PFSK-1 (cell line): ENCODE data around the gene BTBD3.

ENCODE experiments used
- FOXP2 ChIP-seq: optimal IDR thresholded peaks from 2 replicates; pipeline ENCODE3; 2011; ENCODE audit warnings: borderline replicate concordance, control low read depth, inconsistent platforms; ENCODE audit not compliant: insufficient read depth; ENCODE audit errors: extremely low read length, extremely low read depth
- POLR2AphosphoS5 ChIP-seq: IDR thresholded peaks from 2 replicates; pipeline ENCODE4 v1.6.1; 2012; ENCODE audit warnings: low read depth, mild to moderate bottlenecking, control low read depth, low read length, moderate library complexity
- REST ChIP-seq, 2 experiments: IDR thresholded peaks; 2 replicates each; pipeline versions ENCODE4 v1.6.1 to v1.8.0; 2011 to 2012; ENCODE audit warnings: low read depth in 2 of 2, low read length in 2 of 2, control low read depth in 1 of 2, inconsistent platforms in 1 of 2, mild to moderate bottlenecking in 1 of 2, moderate library complexity in 1 of 2; ENCODE audit not compliant: insufficient read depth in 1 of 2
- SIN3A ChIP-seq: IDR thresholded peaks from 2 replicates; pipeline ENCODE4 v1.6.1; 2012; ENCODE audit warnings: mild to moderate bottlenecking, low read length, moderate library complexity, borderline replicate concordance; ENCODE audit not compliant: insufficient read depth
- TAF1 ChIP-seq: IDR thresholded peaks from 2 replicates; pipeline ENCODE4 v1.6.1; 2012; ENCODE audit warnings: low read length, control low read depth, borderline replicate concordance; ENCODE audit not compliant: insufficient read depth

GRCh38 chr20:11957911-11958310 is 40.2 kb downstream of the BTBD3 start:
- TF ChIP-seq POLR2AphosphoS5 (no peak), REST (IDR thresholded peaks at IDR 0.05; ENCODE audit: insufficient read depth in 1 of 2, low read depth in 2 of 2, low read length in 2 of 2) (no peak), TAF1 (no peak), SIN3A (no peak), FOXP2 (no peak)
